ENCODE measurements around the gene EPS8.

Gene EPS8

GRCh38 chr12:15707516-15708199 lies 81.5 kb downstream of the EPS8 start:
- no peak overlapping the region for H3K4me3 ChIP-seq (ENCODE audit: low read depth, low read length)
- TF ChIP-seq CTCF (IDR thresholded peaks at IDR 0.05; ENCODE audit: low read depth, low read length), result no peak

- no peak overlapping the region for H3K4me3 ChIP-seq (ENCODE audit: low read depth, low read length)
- no peak for TF ChIP-seq CTCF (IDR thresholded peaks at IDR 0.05; ENCODE audit: low read depth, low read length)
Observed at GRCh38 chr12:15706010-15706676, 83.0 kb downstream of the EPS8 start.

GRCh38 chr12:15705606-15706005 lies 83.6 kb downstream of the EPS8 start:
- no peak for TF ChIP-seq CTCF (IDR thresholded peaks at IDR 0.05; ENCODE audit: low read depth, low read length)

GRCh38 chr12:15702276-15702675 lies 86.9 kb downstream of the EPS8 start:
- no peak overlapping the region for H3K4me3 ChIP-seq (ENCODE audit: low read depth, low read length)
- no peak for TF ChIP-seq CTCF (IDR thresholded peaks at IDR 0.05; ENCODE audit: low read depth, low read length)

More at GRCh38 chr12:15705606-15706005, 83.6 kb downstream of the EPS8 start:
- H3K4me3 ChIP-seq (ENCODE audit: low read depth, low read length), result no peak overlapping the region

- TF ChIP-seq CTCF (IDR thresholded peaks at IDR 0.05; ENCODE audit: low read depth, low read length), result no peak
- no peak overlapping the region for H3K4me3 ChIP-seq (ENCODE audit: low read depth, low read length)
Observed at GRCh38 chr12:15701631-15702156, 87.5 kb downstream of the EPS8 start.

- no peak overlapping the region for H3K4me3 ChIP-seq (ENCODE audit: low read depth, low read length)
- TF ChIP-seq CTCF (IDR thresholded peaks at IDR 0.05; ENCODE audit: low read depth, low read length), result no peak
Observed at GRCh38 chr12:15701206-15701605, 88.0 kb downstream of the EPS8 start.

- TF ChIP-seq CTCF (IDR thresholded peaks at IDR 0.05; ENCODE audit: low read depth, low read length), result no peak
- H3K4me3 ChIP-seq (ENCODE audit: low read depth, low read length), result no peak overlapping the region
Observed at GRCh38 chr12:15700595-15700994, 88.6 kb downstream of the EPS8 start.

All from WI38 (cell line).